Measurements from ENCODE around the gene ASPSCR1.

Gene ASPSCR1

GRCh38 chr17:81966343-81967243 is 10.8 kb upstream of the ASPSCR1 start:
- no peaks in the 10 kb centered on the region for H3K9me2 ChIP-seq (replicated peaks; ENCODE audit: insufficient read depth, low read length)
- H3K27ac ChIP-seq (ENCODE audit: low read depth, low read length): peak overlapping the region; percentile 75
- H3K9me3 ChIP-seq (ENCODE audit: insufficient read depth, low read length): no peaks in the 10 kb centered on the region
- H3K9ac ChIP-seq (ENCODE audit: low read length): peak overlapping the region; percentile 57
- TF ChIP-seq CTCF (IDR thresholded peaks at IDR 0.05; ENCODE audit: insufficient read depth, low read length, poor library complexity, severe bottlenecking): no peak
- no peak for TF ChIP-seq EZH2phosphoT487 (conservative IDR thresholded peaks at IDR 0.05; ENCODE audit: low read length)
- no peaks in the 10 kb centered on the region for H3K79me2 ChIP-seq (ENCODE audit: insufficient read depth, low read length)
- H3K36me3 ChIP-seq (ENCODE audit: low read length): no peaks in the 10 kb centered on the region
- H4K20me1 ChIP-seq (ENCODE audit: low read depth, low read length): no peaks in the 10 kb centered on the region
- peak overlapping the region; percentile 57 for H3K4me2 ChIP-seq (ENCODE audit: low read depth, low read length, poor library complexity, severe bottlenecking)
- no peaks in the 10 kb centered on the region for H3K27me3 ChIP-seq (ENCODE audit: low read length)
- peaks cover 33% of the 10 kb centered on the region for H3F3A ChIP-seq (ENCODE audit: insufficient read depth)
- no peak overlapping the region for H2AFZ ChIP-seq (ENCODE audit: low read depth, low read length, severe bottlenecking)
- H3K4me3 ChIP-seq (ENCODE audit: insufficient read depth, low read length, poor library complexity, severe bottlenecking): peak overlapping the region; percentile 37

GRCh38 chr17:81967244-81967532 is 10.2 kb upstream of the ASPSCR1 start:
- peak overlapping the region; percentile 75 for H3K27ac ChIP-seq (ENCODE audit: low read depth, low read length)
- no peaks in the 10 kb centered on the region for H3K36me3 ChIP-seq (ENCODE audit: low read length)
- TF ChIP-seq CTCF (IDR thresholded peaks at IDR 0.05; ENCODE audit: insufficient read depth, low read length, poor library complexity, severe bottlenecking) (no peak), EZH2phosphoT487 (conservative IDR thresholded peaks at IDR 0.05; ENCODE audit: low read length) (no peak)
- peak overlapping the region; percentile 57 for H3K4me2 ChIP-seq (ENCODE audit: low read depth, low read length, poor library complexity, severe bottlenecking)
- H3K9ac ChIP-seq (ENCODE audit: low read length): peak overlapping the region; percentile 57
- H3K4me3 ChIP-seq (ENCODE audit: insufficient read depth, low read length, poor library complexity, severe bottlenecking): peak overlapping the region; percentile 37
- no peaks in the 10 kb centered on the region for H4K20me1 ChIP-seq (ENCODE audit: low read depth, low read length)
- H3K9me3 ChIP-seq (ENCODE audit: insufficient read depth, low read length): no peaks in the 10 kb centered on the region
- H3K27me3 ChIP-seq (ENCODE audit: low read length): no peaks in the 10 kb centered on the region
- peaks cover 33% of the 10 kb centered on the region for H3F3A ChIP-seq (ENCODE audit: insufficient read depth)
- no peaks in the 10 kb centered on the region for H3K9me2 ChIP-seq (replicated peaks; ENCODE audit: insufficient read depth, low read length)
- H2AFZ ChIP-seq (ENCODE audit: low read depth, low read length, severe bottlenecking): peak overlapping the region; percentile 15
- no peaks in the 10 kb centered on the region for H3K79me2 ChIP-seq (ENCODE audit: insufficient read depth, low read length)

- H4K20me1 ChIP-seq (ENCODE audit: low read depth, low read length): no peaks in the 10 kb centered on the region
- H3K9me2 ChIP-seq (replicated peaks; ENCODE audit: insufficient read depth, low read length): no peaks in the 10 kb centered on the region
- peak overlapping the region; percentile 75 for H3K27ac ChIP-seq (ENCODE audit: low read depth, low read length)
- H3K79me2 ChIP-seq (ENCODE audit: insufficient read depth, low read length): no peaks in the 10 kb centered on the region
- peak overlapping the region; percentile 15 for H2AFZ ChIP-seq (ENCODE audit: low read depth, low read length, severe bottlenecking)
- no peaks in the 10 kb centered on the region for H3K36me3 ChIP-seq (ENCODE audit: low read length)
- peaks cover 33% of the 10 kb centered on the region for H3F3A ChIP-seq (ENCODE audit: insufficient read depth)
- H3K27me3 ChIP-seq (ENCODE audit: low read length): no peaks in the 10 kb centered on the region
- TF ChIP-seq CTCF (IDR thresholded peaks at IDR 0.05; ENCODE audit: insufficient read depth, low read length, poor library complexity, severe bottlenecking) (no peak), EZH2phosphoT487 (conservative IDR thresholded peaks at IDR 0.05; ENCODE audit: low read length) (no peak)
- H3K4me3 ChIP-seq (ENCODE audit: insufficient read depth, low read length, poor library complexity, severe bottlenecking): peak overlapping the region; percentile 37
- no peaks in the 10 kb centered on the region for H3K9me3 ChIP-seq (ENCODE audit: insufficient read depth, low read length)
- H3K4me2 ChIP-seq (ENCODE audit: low read depth, low read length, poor library complexity, severe bottlenecking): peak overlapping the region; percentile 57
- H3K9ac ChIP-seq (ENCODE audit: low read length): peak overlapping the region; percentile 57
Measured at GRCh38 chr17:81967533-81968395, 9.7 kb upstream of the ASPSCR1 start.

All from SU-DHL-6 (cell line).